HEK293 (cell line): ENCODE data around the gene CENPA.

Source experiments
- CTCF ChIA-PET: fragments of 350-600 bp; formaldehyde crosslinking; extraction: SDS; loops from one replicate; lab custom pipeline; 2021; ENCODE audit warnings: antibody characterized with exemption; lab: Yijun Ruan, JAX
- POLR2A ChIA-PET: fragments of 300-600 bp; formaldehyde crosslinking; extraction: SDS; loops from one replicate; lab custom pipeline; 2020; ENCODE audit warnings: antibody characterized with exemption, inconsistent platforms; lab: Yijun Ruan, JAX
- H3K27ac ChIP-seq: fragments of 200-500 bp; sonication (Bioruptor generic); 2 replicates; pipeline ENCODE4 v1.5.1; 2014; ENCODE audit warnings: low read depth, low read length, control low read depth, inconsistent platforms; ENCODE audit errors: extremely low read depth
- H3K36me3 ChIP-seq, 2 experiments: fragments of 200-500 bp in 1 of 2; sonication (Bioruptor generic) in 1 of 2; 1 replicate in 1 of 2; 2 replicates in 1 of 2; pipeline ENCODE4 v1.5.1; 2014 to 2017; ENCODE audit warnings: inconsistent platforms in 2 of 2, low read length in 2 of 2; ENCODE audit not compliant: control insufficient read depth in 2 of 2, insufficient read depth in 1 of 2
- H3K4me1 ChIP-seq: fragments of 200-500 bp; sonication (Bioruptor generic); 2 replicates; pipeline ENCODE4 v1.5.1; 2014; ENCODE audit warnings: mild to moderate bottlenecking, low read length, inconsistent platforms; ENCODE audit not compliant: control insufficient read depth, insufficient read depth
- H3K4me3 ChIP-seq: 2 replicates; pipeline ENCODE4 v1.5.1; 2011; ENCODE audit warnings: low read depth, mild to moderate bottlenecking, control low read depth, low read length, moderate library complexity
- H3K9me3 ChIP-seq: fragments of 200-500 bp; sonication (Bioruptor generic); 2 replicates; pipeline ENCODE4 v1.5.1; 2014; ENCODE audit warnings: low read depth, low read length, inconsistent platforms; ENCODE audit not compliant: control insufficient read depth, insufficient read depth
- KLF1 ChIP-seq: fragments of 450-650 bp; formaldehyde crosslinking; IDR thresholded peaks from 2 replicates; pipeline ENCODE4 v1.5.1; 2016; ENCODE audit warnings: missing biosample characterization, missing genetic modification characterization
- KLF7 ChIP-seq: fragments of 450-650 bp; formaldehyde crosslinking; IDR thresholded peaks from 2 replicates; pipeline ENCODE4 v1.5.1; 2016; ENCODE audit warnings: missing biosample characterization, missing genetic modification characterization, borderline replicate concordance
- KLF8 ChIP-seq: fragments of 450-650 bp; formaldehyde crosslinking; IDR thresholded peaks from 2 replicates; pipeline ENCODE4 v1.5.1; 2016; ENCODE audit warnings: missing biosample characterization, missing genetic modification characterization
- MYNN ChIP-seq: fragments of 450-650 bp; formaldehyde crosslinking; IDR thresholded peaks from 2 replicates; pipeline ENCODE4 v1.5.1; 2016; ENCODE audit warnings: missing biosample characterization, missing genetic modification characterization, borderline replicate concordance
- OSR2 ChIP-seq: fragments of 450-650 bp; formaldehyde crosslinking; IDR thresholded peaks from 2 replicates; pipeline ENCODE4 v1.5.1; 2016; ENCODE audit warnings: missing biosample characterization, missing genetic modification characterization
- ZBTB17 ChIP-seq: fragments of 450-650 bp; formaldehyde crosslinking; IDR thresholded peaks from 2 replicates; pipeline ENCODE4 v1.5.1; 2016; ENCODE audit warnings: missing biosample characterization, missing genetic modification characterization
- ZBTB48 ChIP-seq: fragments of 450-650 bp; formaldehyde crosslinking; IDR thresholded peaks from 2 replicates; pipeline ENCODE4 v1.5.1; 2016; ENCODE audit warnings: missing biosample characterization, missing genetic modification characterization
- ZBTB8A ChIP-seq: fragments of 450-650 bp; formaldehyde crosslinking; IDR thresholded peaks from 2 replicates; pipeline ENCODE4 v1.5.1; 2016; ENCODE audit warnings: missing biosample characterization, missing genetic modification characterization
- ZFHX2 ChIP-seq: fragments of 450-650 bp; formaldehyde crosslinking; conservative IDR thresholded peaks from 2 replicates; pipeline ENCODE4 v1.5.1; 2016; ENCODE audit warnings: missing biosample characterization, missing genetic modification characterization
- ZIC2 ChIP-seq: fragments of 450-650 bp; formaldehyde crosslinking; IDR thresholded peaks from 2 replicates; pipeline ENCODE4 v1.5.1; 2016; ENCODE audit warnings: missing biosample characterization, missing genetic modification characterization
- ZNF16 ChIP-seq: fragments of 450-650 bp; formaldehyde crosslinking; IDR thresholded peaks from 2 replicates; pipeline ENCODE4 v1.5.1; 2016; ENCODE audit warnings: low read depth, missing biosample characterization, missing genetic modification characterization
- ZNF211 ChIP-seq: fragments of 450-650 bp; formaldehyde crosslinking; IDR thresholded peaks from 2 replicates; pipeline ENCODE4 v1.5.1; 2016; ENCODE audit warnings: low read depth, missing biosample characterization, missing genetic modification characterization
- ZNF335 ChIP-seq: fragments of 450-650 bp; formaldehyde crosslinking; conservative IDR thresholded peaks from 2 replicates; pipeline ENCODE4 v1.5.1; 2016; ENCODE audit warnings: missing biosample characterization, missing genetic modification characterization
- ZNF473 ChIP-seq: fragments of 450-650 bp; formaldehyde crosslinking; IDR thresholded peaks from 2 replicates; pipeline ENCODE4 v1.5.1; 2017; ENCODE audit warnings: missing biosample characterization, missing genetic modification characterization
- ZNF48 ChIP-seq: fragments of 450-650 bp; formaldehyde crosslinking; IDR thresholded peaks from 2 replicates; pipeline ENCODE4 v1.5.1; 2016; ENCODE audit warnings: missing biosample characterization, missing genetic modification characterization
- ZNF521 ChIP-seq: fragments of 450-650 bp; formaldehyde crosslinking; IDR thresholded peaks from 2 replicates; pipeline ENCODE4 v1.5.1; 2017; ENCODE audit warnings: missing biosample characterization, mild to moderate bottlenecking, missing genetic modification characterization
- ZNF571 ChIP-seq: fragments of 450-650 bp; formaldehyde crosslinking; IDR thresholded peaks from 2 replicates; pipeline ENCODE4 v1.5.0; 2017; ENCODE audit warnings: missing biosample characterization, missing genetic modification characterization
- ZNF707 ChIP-seq: fragments of 450-650 bp; formaldehyde crosslinking; IDR thresholded peaks from 2 replicates; pipeline ENCODE4 v1.5.1; 2016; ENCODE audit warnings: missing biosample characterization, missing genetic modification characterization
- ZNF76 ChIP-seq: fragments of 450-650 bp; formaldehyde crosslinking; IDR thresholded peaks from 2 replicates; pipeline ENCODE4; 2016; ENCODE audit warnings: low read depth, missing biosample characterization, missing genetic modification characterization, borderline replicate concordance
- ZXDB ChIP-seq: fragments of 450-650 bp; formaldehyde crosslinking; IDR thresholded peaks from 2 replicates; pipeline ENCODE4 v1.5.1; 2016; ENCODE audit warnings: missing biosample characterization, missing genetic modification characterization
- TF ChIP-seq, protein P1 (sequence below): fragments of 450-650 bp; formaldehyde crosslinking; IDR thresholded peaks from 2 replicates; pipeline ENCODE4 v1.5.1; 2016; ENCODE audit warnings: missing biosample characterization, missing genetic modification characterization
- TF ChIP-seq, protein P2 (sequence below): fragments of 450-650 bp; formaldehyde crosslinking; IDR thresholded peaks from 2 replicates; pipeline ENCODE4 v1.5.1; 2016; ENCODE audit warnings: missing biosample characterization, missing genetic modification characterization
- TF ChIP-seq, protein P3 (sequence below): fragments of 450-650 bp; formaldehyde crosslinking; IDR thresholded peaks from 2 replicates; pipeline ENCODE4 v1.5.1; 2016; ENCODE audit warnings: missing biosample characterization, missing genetic modification characterization
- TF ChIP-seq, protein P4 (sequence below): fragments of 450-650 bp; formaldehyde crosslinking; optimal IDR thresholded peaks from 2 replicates; pipeline ENCODE3; 2016; ENCODE audit warnings: missing biosample characterization, mild to moderate bottlenecking, missing genetic modification characterization
- TF ChIP-seq, protein P5 (sequence below): fragments of 450-650 bp; formaldehyde crosslinking; IDR thresholded peaks from 2 replicates; pipeline ENCODE4 v1.5.1; 2016; ENCODE audit warnings: missing biosample characterization, missing genetic modification characterization

The CENPA gene

DNA sequence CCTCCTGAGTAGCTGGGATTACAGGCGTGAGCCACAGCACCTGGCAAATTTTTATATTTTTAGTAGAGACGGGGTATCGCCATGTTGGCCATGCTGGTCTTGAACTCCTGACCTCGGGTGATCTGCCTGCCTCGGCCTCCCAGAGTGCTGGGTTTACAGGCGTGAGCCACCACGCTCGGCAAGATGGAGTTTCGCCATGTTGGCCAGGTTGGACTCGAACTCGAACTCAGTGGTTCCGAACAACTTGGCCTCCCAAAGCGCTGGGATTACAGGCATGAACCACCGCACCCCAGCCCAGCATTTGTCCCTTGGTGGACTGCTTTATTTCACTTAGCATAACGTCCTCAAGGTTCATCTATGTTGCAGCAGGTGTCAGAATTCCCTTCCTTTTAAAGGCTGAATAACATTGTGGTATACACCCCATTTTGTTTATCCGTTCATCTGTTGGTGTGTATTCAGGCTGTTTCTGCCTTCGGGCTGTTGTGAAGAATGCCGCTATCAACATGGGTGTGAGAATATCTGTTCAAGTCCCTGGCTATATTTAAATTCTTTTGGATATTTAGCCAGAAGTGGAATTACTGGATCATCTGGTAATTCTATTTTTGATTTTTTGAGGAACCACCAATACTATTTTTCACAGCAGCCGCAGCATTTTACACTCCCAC lies 1.2 kb upstream of the CENPA start (continued):
- TF ChIP-seq, protein P1, sequence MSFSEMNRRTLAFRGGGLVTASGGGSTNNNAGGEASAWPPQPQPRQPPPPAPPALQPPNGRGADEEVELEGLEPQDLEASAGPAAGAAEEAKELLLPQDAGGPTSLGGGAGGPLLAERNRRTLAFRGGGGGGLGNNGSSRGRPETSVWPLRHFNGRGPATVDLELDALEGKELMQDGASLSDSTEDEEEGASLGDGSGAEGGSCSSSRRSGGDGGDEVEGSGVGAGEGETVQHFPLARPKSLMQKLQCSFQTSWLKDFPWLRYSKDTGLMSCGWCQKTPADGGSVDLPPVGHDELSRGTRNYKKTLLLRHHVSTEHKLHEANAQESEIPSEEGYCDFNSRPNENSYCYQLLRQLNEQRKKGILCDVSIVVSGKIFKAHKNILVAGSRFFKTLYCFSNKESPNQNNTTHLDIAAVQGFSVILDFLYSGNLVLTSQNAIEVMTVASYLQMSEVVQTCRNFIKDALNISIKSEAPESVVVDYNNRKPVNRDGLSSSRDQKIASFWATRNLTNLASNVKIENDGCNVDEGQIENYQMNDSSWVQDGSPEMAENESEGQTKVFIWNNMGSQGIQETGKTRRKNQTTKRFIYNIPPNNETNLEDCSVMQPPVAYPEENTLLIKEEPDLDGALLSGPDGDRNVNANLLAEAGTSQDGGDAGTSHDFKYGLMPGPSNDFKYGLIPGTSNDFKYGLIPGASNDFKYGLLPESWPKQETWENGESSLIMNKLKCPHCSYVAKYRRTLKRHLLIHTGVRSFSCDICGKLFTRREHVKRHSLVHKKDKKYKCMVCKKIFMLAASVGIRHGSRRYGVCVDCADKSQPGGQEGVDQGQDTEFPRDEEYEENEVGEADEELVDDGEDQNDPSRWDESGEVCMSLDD (tag by site-specific recombination): no peak
- TF ChIP-seq MYNN (tag by site-specific recombination) (no peak), ZNF571 (tag by site-specific recombination) (no peak), KLF8 (tag by site-specific recombination) (no peak), ZNF521 (no peak), ZNF16 (tag by site-specific recombination) (no peak)
- TF ChIP-seq, protein P2, sequence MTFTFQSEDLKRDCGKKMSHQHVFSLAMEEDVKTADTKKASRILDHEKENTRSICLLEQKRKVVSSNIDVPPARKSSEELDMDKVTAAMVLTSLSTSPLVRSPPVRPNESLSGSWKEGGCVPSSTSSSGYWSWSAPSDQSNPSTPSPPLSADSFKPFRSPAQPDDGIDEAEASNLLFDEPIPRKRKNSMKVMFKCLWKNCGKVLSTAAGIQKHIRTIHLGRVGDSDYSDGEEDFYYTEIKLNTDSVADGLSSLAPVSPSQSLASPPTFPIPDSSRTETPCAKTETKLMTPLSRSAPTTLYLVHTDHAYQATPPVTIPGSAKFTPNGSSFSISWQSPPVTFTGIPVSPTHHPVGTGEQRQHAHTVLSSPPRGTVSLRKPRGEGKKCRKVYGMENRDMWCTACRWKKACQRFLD (tag by site-specific recombination): no peak
- TF ChIP-seq, all 188 proteins: peak for 0

DNA sequence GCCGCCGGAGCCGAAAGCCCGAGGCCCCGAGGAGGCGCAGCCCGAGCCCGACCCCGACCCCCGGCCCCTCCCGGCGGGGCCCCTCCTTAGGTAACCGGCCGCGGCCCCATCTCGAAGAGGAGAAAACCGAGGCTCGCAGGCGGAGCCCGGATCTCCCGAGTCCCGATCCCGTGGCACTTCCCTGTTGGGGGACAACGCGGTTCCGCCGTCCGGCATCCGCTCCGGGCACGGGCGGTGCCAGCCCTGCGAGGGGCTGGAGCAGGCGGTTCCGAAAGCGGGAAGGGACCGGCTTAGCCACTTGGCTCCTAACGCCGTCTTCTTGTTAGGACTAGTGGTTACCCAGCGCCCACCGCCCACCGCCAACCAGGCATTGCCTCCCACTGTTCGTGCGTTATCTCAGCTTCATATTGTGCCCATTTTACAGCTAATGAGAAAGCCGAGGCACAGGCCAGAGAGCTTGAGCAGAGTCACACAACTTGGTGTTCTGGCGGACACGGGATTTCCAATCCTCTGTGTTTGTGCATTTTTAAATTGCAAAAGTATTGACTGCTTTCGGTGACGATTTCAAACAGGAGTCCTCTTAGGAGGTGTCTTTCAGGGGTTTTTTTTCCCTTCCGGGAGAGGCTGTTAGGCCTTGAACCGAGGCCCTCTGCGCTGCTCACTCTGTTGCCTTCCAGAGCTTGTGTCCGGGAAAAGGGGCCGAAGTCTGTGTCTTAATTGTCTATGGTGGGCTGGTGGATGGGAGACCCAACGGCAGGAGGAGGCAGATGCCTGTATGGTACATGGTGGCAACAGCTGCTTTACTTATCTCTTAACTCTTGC lies 562 bp downstream of the CENPA start:
- CTCF ChIA-PET: interaction anchor here (0.9 kb wide), 1 partner anchor 136 kb away, joined by 3 read pairs; no protein-coding TSS in a partner anchor
- POLR2A ChIA-PET: interaction anchor here (1.0 kb wide), 1 partner anchor 22 kb away, joined by 3 read pairs; no protein-coding TSS in a partner anchor
- TF ChIP-seq OSR2 (tag by site-specific recombination): no peak
- TF ChIP-seq ZBTB17 (tag by site-specific recombination): 0 out of 2 replicates have a peak, but pooled peaks have one; percentile 9
- TF ChIP-seq ZNF48: no peak
- 0 out of 2 replicates have a peak, but pooled peaks have one; percentile 6 for TF ChIP-seq ZNF76 (tag by site-specific recombination)
- TF ChIP-seq ZNF473 (tag by site-specific recombination): no peak
- no peak for TF ChIP-seq ZNF211
- TF ChIP-seq, protein P3, sequence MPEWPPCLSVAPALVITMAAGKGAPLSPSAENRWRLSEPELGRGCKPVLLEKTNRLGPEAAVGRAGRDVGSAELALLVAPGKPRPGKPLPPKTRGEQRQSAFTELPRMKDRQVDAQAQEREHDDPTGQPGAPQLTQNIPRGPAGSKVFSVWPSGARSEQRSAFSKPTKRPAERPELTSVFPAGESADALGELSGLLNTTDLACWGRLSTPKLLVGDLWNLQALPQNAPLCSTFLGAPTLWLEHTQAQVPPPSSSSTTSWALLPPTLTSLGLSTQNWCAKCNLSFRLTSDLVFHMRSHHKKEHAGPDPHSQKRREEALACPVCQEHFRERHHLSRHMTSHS (tag by site-specific recombination): no peak
- TF ChIP-seq ZNF335 (tag by site-specific recombination): peak; percentile 68
- TF ChIP-seq ZFHX2 (tag by site-specific recombination): peak; percentile 36
- TF ChIP-seq ZIC2 (tag by site-specific recombination): no peak
- TF ChIP-seq ZBTB8A: peak; percentile 42; the same call in 1 of the 2 replicates
- no peak for TF ChIP-seq ZXDB (tag by site-specific recombination)
- TF ChIP-seq, protein P4, sequence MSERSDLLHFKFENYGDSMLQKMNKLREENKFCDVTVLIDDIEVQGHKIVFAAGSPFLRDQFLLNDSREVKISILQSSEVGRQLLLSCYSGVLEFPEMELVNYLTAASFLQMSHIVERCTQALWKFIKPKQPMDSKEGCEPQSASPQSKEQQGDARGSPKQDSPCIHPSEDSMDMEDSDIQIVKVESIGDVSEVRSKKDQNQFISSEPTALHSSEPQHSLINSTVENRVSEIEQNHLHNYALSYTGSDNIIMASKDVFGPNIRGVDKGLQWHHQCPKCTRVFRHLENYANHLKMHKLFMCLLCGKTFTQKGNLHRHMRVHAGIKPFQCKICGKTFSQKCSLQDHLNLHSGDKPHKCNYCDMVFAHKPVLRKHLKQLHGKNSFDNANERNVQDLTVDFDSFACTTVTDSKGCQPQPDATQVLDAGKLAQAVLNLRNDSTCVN: peak; percentile 41
- no peak for TF ChIP-seq KLF1 (tag by site-specific recombination)
- TF ChIP-seq KLF7 (tag by site-specific recombination): no peak
- TF ChIP-seq ZNF707 (tag by site-specific recombination): no peak
- no peak for TF ChIP-seq ZBTB48
- TF ChIP-seq, protein P5, sequence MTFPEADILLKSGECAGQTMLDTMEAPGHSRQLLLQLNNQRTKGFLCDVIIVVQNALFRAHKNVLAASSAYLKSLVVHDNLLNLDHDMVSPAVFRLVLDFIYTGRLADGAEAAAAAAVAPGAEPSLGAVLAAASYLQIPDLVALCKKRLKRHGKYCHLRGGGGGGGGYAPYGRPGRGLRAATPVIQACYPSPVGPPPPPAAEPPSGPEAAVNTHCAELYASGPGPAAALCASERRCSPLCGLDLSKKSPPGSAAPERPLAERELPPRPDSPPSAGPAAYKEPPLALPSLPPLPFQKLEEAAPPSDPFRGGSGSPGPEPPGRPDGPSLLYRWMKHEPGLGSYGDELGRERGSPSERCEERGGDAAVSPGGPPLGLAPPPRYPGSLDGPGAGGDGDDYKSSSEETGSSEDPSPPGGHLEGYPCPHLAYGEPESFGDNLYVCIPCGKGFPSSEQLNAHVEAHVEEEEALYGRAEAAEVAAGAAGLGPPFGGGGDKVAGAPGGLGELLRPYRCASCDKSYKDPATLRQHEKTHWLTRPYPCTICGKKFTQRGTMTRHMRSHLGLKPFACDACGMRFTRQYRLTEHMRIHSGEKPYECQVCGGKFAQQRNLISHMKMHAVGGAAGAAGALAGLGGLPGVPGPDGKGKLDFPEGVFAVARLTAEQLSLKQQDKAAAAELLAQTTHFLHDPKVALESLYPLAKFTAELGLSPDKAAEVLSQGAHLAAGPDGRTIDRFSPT (tag by site-specific recombination): peak; percentile 35; the same call in 1 of the 2 replicates
- peak overlapping the region; percentile 42; the same call in 1 of the 2 replicates for H3K27ac ChIP-seq
- H3K4me3 ChIP-seq: peak overlapping the region; percentile 61
- H3K36me3 ChIP-seq: peaks cover 8 to 26% of the 10 kb centered on the region in 2 experiments
- H3K9me3 ChIP-seq: no peaks in the 10 kb centered on the region
- no peaks in the 10 kb centered on the region for H3K4me1 ChIP-seq
